Endothelial cell of umbilical vein (primary cell): ENCODE results near the gene CFAP68. TPM values are rescaled to one million over a fixed set of nuclear protein-coding genes. Genes with fewer than 3 reads are reported as not detected.

Experiments
- BruUV-seq: library from RNA; stranded (reverse); fragments of 400-500 nt; replicated peaks from 2 replicates; lab custom pipeline; 2021; lab: Mats Ljungman, UMichigan
- CTCF ChIA-PET: fragments of 300-600, 350-600 bp; sonication (Branson Sonifier 250); formaldehyde crosslinking; loops from one replicate; lab custom pipeline; 2021; ENCODE audit warnings: antibody characterized with exemption, inconsistent platforms; lab: Charles Lee
- POLR2A ChIA-PET: fragments of 300-600, 350-600 bp; sonication (Branson Sonifier 250); formaldehyde crosslinking; loops from one replicate; lab custom pipeline; 2021; ENCODE audit warnings: antibody characterized with exemption, inconsistent platforms; lab: Charles Lee
- DNase-seq: peaks from one replicate; pipeline ENCODE4 v3.0.0-alpha.2; 2011; ENCODE audit warnings: low read depth, low spot score
- FAIRE-seq: peaks from 2 replicates; lab custom pipeline; 2011; peaks lifted over from hg19 to GRCh38; lab: Jason Lieb, UNC
- H2AFZ ChIP-seq: 2 replicates; pipeline ENCODE4 v1.6.0; 2012; ENCODE audit warnings: low read depth, low read length, control low read depth, inconsistent platforms
- H3K27ac ChIP-seq: 2 replicates; pipeline ENCODE4 v1.5.1; 2011; ENCODE audit warnings: low read depth, mild to moderate bottlenecking, control low read depth, low read length, moderate library complexity; ENCODE audit not compliant: insufficient read depth
- H3K27me3 ChIP-seq, 2 experiments: 2 replicates each; pipeline versions ENCODE4 v1.6.0 to v1.6.1; 2011; ENCODE audit warnings: low read length in 2 of 2, mixed read lengths in 1 of 2; ENCODE audit not compliant: control insufficient read depth in 2 of 2, insufficient read depth in 2 of 2
- H3K36me3 ChIP-seq, 2 experiments: 2 replicates in 1 of 2; 3 replicates in 1 of 2; pipeline ENCODE4 v1.5.1; 2011; ENCODE audit warnings: low read length in 2 of 2, mild to moderate bottlenecking in 1 of 2, moderate library complexity in 1 of 2; ENCODE audit not compliant: control insufficient read depth in 2 of 2, insufficient read depth in 2 of 2; ENCODE audit errors: extremely low read depth in 1 of 2
- H3K4me1 ChIP-seq: 3 replicates; pipeline ENCODE4 v1.5.1; 2011; ENCODE audit warnings: mild to moderate bottlenecking, low read length; ENCODE audit not compliant: control insufficient read depth, insufficient read depth; ENCODE audit errors: extremely low read depth
- H3K4me2 ChIP-seq: 2 replicates; pipeline ENCODE4 v1.6.1; 2011; ENCODE audit warnings: low read length, control low read depth, mixed read lengths; ENCODE audit not compliant: insufficient read depth
- H3K4me3 ChIP-seq, 3 experiments: fragments of 200-600 bp in 1 of 3; sonication (generic), shearing (Covaris generic) in 1 of 3; replicated peaks in 1 of 3; 2 replicates each; pipeline ENCODE4 v1.5.1; 2011 to 2016; ENCODE audit warnings: control low read depth in 3 of 3, low read length in 3 of 3, mild to moderate bottlenecking in 2 of 3, inconsistent platforms in 1 of 3, low read depth in 1 of 3, moderate library complexity in 1 of 3; ENCODE audit not compliant: insufficient read depth in 1 of 3
- H3K79me2 ChIP-seq: 2 replicates; pipeline ENCODE4 v1.6.0; 2012; ENCODE audit warnings: low read length, inconsistent platforms; ENCODE audit not compliant: control insufficient read depth, insufficient read depth
- H3K9ac ChIP-seq: replicated peaks from 2 replicates; pipeline ENCODE3; 2011; ENCODE audit warnings: low read length, control low read depth; ENCODE audit not compliant: insufficient read depth; ENCODE audit errors: extremely low read depth
- H3K9me1 ChIP-seq: replicated peaks from 3 replicates; pipeline ENCODE4 v1.6.0; 2011; ENCODE audit warnings: mild to moderate bottlenecking, low read length; ENCODE audit not compliant: control insufficient read depth, insufficient read depth; ENCODE audit errors: extremely low read depth
- H3K9me3 ChIP-seq: replicated peaks from 2 replicates; pipeline ENCODE4 v1.5.1; 2012; ENCODE audit warnings: low read length, inconsistent platforms; ENCODE audit not compliant: control insufficient read depth, insufficient read depth
- H4K20me1 ChIP-seq: replicated peaks from 2 replicates; pipeline ENCODE3; 2011; ENCODE audit warnings: mild to moderate bottlenecking, low read length; ENCODE audit not compliant: control insufficient read depth, insufficient read depth; ENCODE audit errors: extremely low read depth
- FOS ChIP-seq: IDR thresholded peaks from 2 replicates; pipeline ENCODE4 v1.6.1; 2011; ENCODE audit warnings: mild to moderate bottlenecking, low read length, moderate library complexity, borderline replicate concordance; ENCODE audit not compliant: insufficient read depth
- GATA2 ChIP-seq: IDR thresholded peaks from 2 replicates; pipeline ENCODE4 v1.7.0; 2011; ENCODE audit warnings: low read depth, mild to moderate bottlenecking, moderate library complexity, mixed read lengths, low read length; ENCODE audit not compliant: insufficient read length, insufficient read depth
- MYC ChIP-seq: IDR thresholded peaks from one replicate; pipeline ENCODE4 v1.6.1; 2011; ENCODE audit warnings: mild to moderate bottlenecking, low read depth, low read length
- POLR2A ChIP-seq: IDR thresholded peaks from 2 replicates; pipeline ENCODE4 v1.6.1; 2012; ENCODE audit warnings: low read depth, mild to moderate bottlenecking, control low read depth, low read length
- dilution Hi-C: fragments of 300-500 bp; cut with MboI; formaldehyde crosslinking; loops from one replicate; pipeline ENCODE4 v1.15.0; 2019; ENCODE audit warnings: low sequenced_read_pairs; ENCODE audit not compliant: extremely low pct_ligation_motif_present
- intact Hi-C: fragments of 100-400 bp; cut with micrococcal nuclease; formaldehyde crosslinking; loops from one replicate; pipeline ENCODE4 v1.10.0; 2022
- polyA plus RNA-seq, 4 experiments: library from polyadenylated mRNA; depleted of rRNA in 3 of 4; stranded (reverse) in 3 of 4; unstranded in 1 of 4; fragments of >200 nt; gene quantifications; 2 replicates each; pipeline versions ENCODE4 v1.2.1 to v1.2.3, GENCODE V29; 2011 to 2012; ENCODE audit warnings: missing spikeins in 1 of 4
- total RNA-seq: library from RNA; stranded (reverse); gene quantifications from 2 replicates; pipeline ENCODE4 v1.2.3, GENCODE V29; 2021
- TF ChIP-seq, protein P1 (sequence below), 2 donors: IDR thresholded peaks; 1 replicate in 1 of 2; 2 replicates in 1 of 2; pipeline ENCODE4 v1.5.1; 2011; ENCODE audit warnings: low read length in 2 of 2, mild to moderate bottlenecking in 2 of 2, moderate library complexity in 2 of 2, control low read depth in 1 of 2, inconsistent platforms in 1 of 2, low read depth in 1 of 2; ENCODE audit not compliant: insufficient read depth in 1 of 2; ENCODE audit errors: extremely low read depth in 1 of 2
- TF ChIP-seq, protein P2 (sequence below): IDR thresholded peaks from 2 replicates; pipeline ENCODE4 v1.6.1; 2011; ENCODE audit not compliant: insufficient read depth, insufficient read length

The CFAP68 gene
- total and polyA plus RNA-seq, 2 donors (not counting 3 experiments of a cell fraction or from before 2014, with no cell fraction given) = 7.4 to 10.6 TPM

DNA sequence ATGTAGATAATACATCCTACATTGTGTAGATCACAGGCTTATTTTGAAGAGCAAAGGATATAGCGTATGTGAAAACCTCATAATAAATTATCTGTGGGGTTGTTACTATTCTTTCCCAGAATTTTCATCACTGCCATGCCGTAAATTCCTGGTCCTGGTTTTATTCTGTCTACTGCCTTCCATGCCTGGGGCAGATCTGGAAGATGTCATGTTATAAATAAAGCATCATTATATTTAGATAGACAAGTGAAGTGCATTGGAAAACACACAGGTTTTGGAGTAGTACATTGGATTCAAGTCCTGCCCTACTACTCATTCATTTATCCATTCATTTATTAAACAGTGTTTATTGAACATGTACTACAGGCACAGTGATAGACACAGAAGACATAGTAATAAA lies 41.6 kb downstream of the CFAP68 start:
- intact Hi-C loops = no loop called here
- FAIRE-seq (no peak), DNase-seq (no peak)
- H3K9me1 ChIP-seq = no peaks in the 10 kb centered on the region
- no peaks in the 10 kb centered on the region for H3K36me3 ChIP-seq
- TF ChIP-seq, protein P1, sequence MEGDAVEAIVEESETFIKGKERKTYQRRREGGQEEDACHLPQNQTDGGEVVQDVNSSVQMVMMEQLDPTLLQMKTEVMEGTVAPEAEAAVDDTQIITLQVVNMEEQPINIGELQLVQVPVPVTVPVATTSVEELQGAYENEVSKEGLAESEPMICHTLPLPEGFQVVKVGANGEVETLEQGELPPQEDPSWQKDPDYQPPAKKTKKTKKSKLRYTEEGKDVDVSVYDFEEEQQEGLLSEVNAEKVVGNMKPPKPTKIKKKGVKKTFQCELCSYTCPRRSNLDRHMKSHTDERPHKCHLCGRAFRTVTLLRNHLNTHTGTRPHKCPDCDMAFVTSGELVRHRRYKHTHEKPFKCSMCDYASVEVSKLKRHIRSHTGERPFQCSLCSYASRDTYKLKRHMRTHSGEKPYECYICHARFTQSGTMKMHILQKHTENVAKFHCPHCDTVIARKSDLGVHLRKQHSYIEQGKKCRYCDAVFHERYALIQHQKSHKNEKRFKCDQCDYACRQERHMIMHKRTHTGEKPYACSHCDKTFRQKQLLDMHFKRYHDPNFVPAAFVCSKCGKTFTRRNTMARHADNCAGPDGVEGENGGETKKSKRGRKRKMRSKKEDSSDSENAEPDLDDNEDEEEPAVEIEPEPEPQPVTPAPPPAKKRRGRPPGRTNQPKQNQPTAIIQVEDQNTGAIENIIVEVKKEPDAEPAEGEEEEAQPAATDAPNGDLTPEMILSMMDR (IDR thresholded peaks at IDR 0.05; ENCODE audit: extremely low read depth in 1 of 2, insufficient read depth in 1 of 2, low read depth in 1 of 2, low read length in 2 of 2) = no peak
- no peak for TF ChIP-seq POLR2A
- TF ChIP-seq FOS = no peak
- no peak for TF ChIP-seq MYC
- H3K4me3 ChIP-seq = no peak overlapping the region
- H3K79me2 ChIP-seq = no peaks in the 10 kb centered on the region
- no TSS peak for BruUV-seq
- no peak overlapping the region for H2AFZ ChIP-seq
- H3K9me3 ChIP-seq = no peaks in the 10 kb centered on the region
- dilution Hi-C loops = no loop called here
- CTCF ChIA-PET = interaction anchor here (1.1 kb wide), 1 partner anchor 96 kb away, joined by 3 read pairs; no protein-coding TSS in a partner anchor
- no peak overlapping the region for H3K9ac ChIP-seq
- peaks cover 17% of the 10 kb centered on the region for H3K4me1 ChIP-seq
- H4K20me1 ChIP-seq = no peaks in the 10 kb centered on the region
- no peak overlapping the region for H3K4me2 ChIP-seq
- H3K27ac ChIP-seq = no peak overlapping the region
- H3K27me3 ChIP-seq = no peaks in the 10 kb centered on the region
- POLR2A ChIA-PET = no interaction called here

DNA sequence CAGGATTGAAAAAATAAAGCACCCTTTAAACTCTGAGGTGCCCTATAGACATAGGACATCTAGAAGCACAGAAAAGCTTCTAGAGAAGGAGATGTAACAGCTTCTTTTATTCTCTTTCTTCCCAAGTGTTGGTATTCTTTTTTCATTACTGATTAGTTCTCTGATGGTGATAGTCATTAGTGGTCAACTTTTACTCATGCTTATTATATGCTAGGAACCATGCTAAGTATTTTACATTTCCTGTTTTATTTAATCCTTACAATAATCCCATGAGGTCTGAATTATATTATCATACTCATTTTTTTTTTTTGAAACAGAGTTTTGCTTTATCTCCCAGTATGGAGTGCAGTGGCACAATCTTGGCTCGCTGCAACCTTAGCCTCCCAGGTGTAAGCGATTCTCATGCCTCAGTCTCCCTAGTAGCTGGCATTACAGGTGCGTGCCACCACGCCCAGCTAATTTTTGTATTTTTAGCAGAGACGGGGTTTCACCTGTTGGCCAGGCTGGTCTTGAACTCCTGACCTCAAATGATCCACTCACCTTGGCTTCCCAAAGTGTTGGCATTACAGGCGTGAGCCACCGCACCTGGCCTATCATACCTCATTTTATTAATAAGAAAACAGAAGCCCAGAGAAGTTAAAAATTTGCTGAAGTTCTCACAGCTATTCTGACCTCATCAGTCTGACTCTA lies 42.3 kb downstream of the CFAP68 start:
- no TSS peak for BruUV-seq
- Histone ChIP-seq H3K36me3 (no peaks in the 10 kb centered on the region), H3K27me3 (no peaks in the 10 kb centered on the region), H3K9ac (no peak overlapping the region), H3K79me2 (no peaks in the 10 kb centered on the region), H3K4me1 (peaks cover 25% of the 10 kb centered on the region), H3K27ac (no peak overlapping the region), H4K20me1 (no peaks in the 10 kb centered on the region), H3K9me1 (no peaks in the 10 kb centered on the region), H3K4me2 (no peak overlapping the region), H2AFZ (no peak overlapping the region), H3K4me3 (no peak overlapping the region), H3K9me3 (no peaks in the 10 kb centered on the region)
- CTCF ChIA-PET = interaction anchor here (1.1 kb wide), 1 partner anchor 95 kb away, joined by 3 read pairs; no protein-coding TSS in a partner anchor
- FAIRE-seq (no peak), DNase-seq (no peak)
- TF ChIP-seq FOS (no peak), GATA2 (no peak)
- TF ChIP-seq, protein P2, sequence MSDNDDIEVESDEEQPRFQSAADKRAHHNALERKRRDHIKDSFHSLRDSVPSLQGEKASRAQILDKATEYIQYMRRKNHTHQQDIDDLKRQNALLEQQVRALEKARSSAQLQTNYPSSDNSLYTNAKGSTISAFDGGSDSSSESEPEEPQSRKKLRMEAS = no peak
- dilution Hi-C loops = no loop called here
- intact Hi-C loops = no loop called here
- POLR2A ChIA-PET = no interaction called here
